T-helper 2 cell treated with Interferon-gamma antibody and Interleukin-4, amounts not matched to agents 5 μg/mL and 100 μg/mL, for 36 hours (primary cell): ENCODE measurements around the gene DGKZ.

Source experiments
- DNase-seq: peaks from one replicate; pipeline ENCODE4 v3.0.0; 2021; ENCODE audit warnings: low spot score
- H3K27ac Mint-ChIP-seq: one replicate; pipeline ENCODE4 v1.8.0; 2021; ENCODE audit warnings: mild to moderate bottlenecking, mixed read lengths
- H3K27me3 Mint-ChIP-seq: one replicate; pipeline ENCODE4 v1.8.0; 2021; ENCODE audit warnings: low read depth, mixed read lengths
- H3K36me3 Mint-ChIP-seq: one replicate; pipeline ENCODE4 v1.8.0; 2021; ENCODE audit warnings: low read depth, mixed read lengths
- H3K4me1 Mint-ChIP-seq: one replicate; pipeline ENCODE4 v1.8.0; 2021; ENCODE audit warnings: low read depth, mixed read lengths
- H3K4me3 Mint-ChIP-seq: one replicate; pipeline ENCODE4 v1.8.0; 2022; ENCODE audit warnings: mild to moderate bottlenecking, moderate library complexity, mixed read lengths
- H3K9me3 Mint-ChIP-seq: one replicate; pipeline ENCODE4 v1.8.0; 2021; ENCODE audit warnings: mixed read lengths

The DGKZ gene

GRCh38 chr11:46332568-46333393 is 14.5 kb upstream of the DGKZ start:
- no peak for DNase-seq
- Mint-ChIP-seq H3K27ac (no peak overlapping the region), H3K9me3 (no peaks in the 10 kb centered on the region), H3K27me3 (peaks cover 57% of the 10 kb centered on the region), H3K36me3 (peaks cover 3% of the 10 kb centered on the region), H3K4me1 (peaks cover 41% of the 10 kb centered on the region), H3K4me3 (no peak overlapping the region)

GRCh38 chr11:46333394-46333947 is 13.8 kb upstream of the DGKZ start:
- peak overlapping the region; percentile 68 for H3K4me3 Mint-ChIP-seq
- peaks cover 3% of the 10 kb centered on the region for H3K36me3 Mint-ChIP-seq
- peaks cover 44% of the 10 kb centered on the region for H3K4me1 Mint-ChIP-seq
- H3K27me3 Mint-ChIP-seq = peaks cover 53% of the 10 kb centered on the region
- H3K9me3 Mint-ChIP-seq = no peaks in the 10 kb centered on the region
- H3K27ac Mint-ChIP-seq = no peak overlapping the region
- no peak for DNase-seq

- peaks cover 47% of the 10 kb centered on the region for H3K4me1 Mint-ChIP-seq
- no peak overlapping the region for H3K4me3 Mint-ChIP-seq
- no peaks in the 10 kb centered on the region for H3K9me3 Mint-ChIP-seq
- no peak overlapping the region for H3K27ac Mint-ChIP-seq
- no peak for DNase-seq
- peaks cover 3% of the 10 kb centered on the region for H3K36me3 Mint-ChIP-seq
- H3K27me3 Mint-ChIP-seq = peaks cover 52% of the 10 kb centered on the region
These were observed 13.1 kb upstream of the DGKZ start for GRCh38 chr11:46334211-46334610.

GRCh38 chr11:46335271-46335670 is 12.0 kb upstream of the DGKZ start:
- Mint-ChIP-seq H3K36me3 (peaks cover 3% of the 10 kb centered on the region), H3K4me3 (no peak overlapping the region), H3K4me1 (peaks cover 38% of the 10 kb centered on the region), H3K9me3 (no peaks in the 10 kb centered on the region), H3K27me3 (peaks cover 42% of the 10 kb centered on the region), H3K27ac (no peak overlapping the region)
- DNase-seq = no peak

- Mint-ChIP-seq H3K4me3 (no peak overlapping the region), H3K27ac (no peak overlapping the region), H3K4me1 (peaks cover 31% of the 10 kb centered on the region), H3K9me3 (no peaks in the 10 kb centered on the region), H3K27me3 (peaks cover 34% of the 10 kb centered on the region), H3K36me3 (peaks cover 3% of the 10 kb centered on the region)
- DNase-seq = no peak
These were observed 11.2 kb upstream of the DGKZ start for GRCh38 chr11:46335890-46336562.

GRCh38 chr11:46336563-46337180 is 10.6 kb upstream of the DGKZ start:
- H3K4me3 Mint-ChIP-seq = peak overlapping the region; percentile 12
- no peak overlapping the region for H3K27ac Mint-ChIP-seq
- H3K36me3 Mint-ChIP-seq = peaks cover under 1% of the 10 kb centered on the region
- H3K27me3 Mint-ChIP-seq = peaks cover 28% of the 10 kb centered on the region
- H3K9me3 Mint-ChIP-seq = no peaks in the 10 kb centered on the region
- no peak for DNase-seq
- H3K4me1 Mint-ChIP-seq = peaks cover 31% of the 10 kb centered on the region

- H3K36me3 Mint-ChIP-seq = no peaks in the 10 kb centered on the region
- DNase-seq = no peak
- peaks cover 36% of the 10 kb centered on the region for H3K4me1 Mint-ChIP-seq
- no peak overlapping the region for H3K27ac Mint-ChIP-seq
- no peaks in the 10 kb centered on the region for H3K9me3 Mint-ChIP-seq
- H3K4me3 Mint-ChIP-seq = no peak overlapping the region
- H3K27me3 Mint-ChIP-seq = peaks cover 19% of the 10 kb centered on the region
These were observed 9.5 kb upstream of the DGKZ start for GRCh38 chr11:46337626-46338345.

GRCh38 chr11:46338636-46338987 is 8.7 kb upstream of the DGKZ start:
- H3K9me3 Mint-ChIP-seq = no peaks in the 10 kb centered on the region
- H3K36me3 Mint-ChIP-seq = no peaks in the 10 kb centered on the region
- peak overlapping the region; percentile 14 for H3K4me3 Mint-ChIP-seq
- no peak overlapping the region for H3K27ac Mint-ChIP-seq
- H3K27me3 Mint-ChIP-seq = peaks cover 18% of the 10 kb centered on the region
- H3K4me1 Mint-ChIP-seq = peaks cover 38% of the 10 kb centered on the region
- DNase-seq = no peak

GRCh38 chr11:46338988-46339666 is 8.1 kb upstream of the DGKZ start:
- peaks cover 39% of the 10 kb centered on the region for H3K4me1 Mint-ChIP-seq
- H3K4me3 Mint-ChIP-seq = no peak overlapping the region
- no peaks in the 10 kb centered on the region for H3K9me3 Mint-ChIP-seq
- DNase-seq = no peak
- H3K36me3 Mint-ChIP-seq = no peaks in the 10 kb centered on the region
- H3K27ac Mint-ChIP-seq = no peak overlapping the region
- H3K27me3 Mint-ChIP-seq = peaks cover 17% of the 10 kb centered on the region

GRCh38 chr11:46339816-46340215 is 7.4 kb upstream of the DGKZ start:
- H3K4me3 Mint-ChIP-seq = no peak overlapping the region
- DNase-seq = no peak
- no peaks in the 10 kb centered on the region for H3K36me3 Mint-ChIP-seq
- peaks cover 11% of the 10 kb centered on the region for H3K27me3 Mint-ChIP-seq
- no peaks in the 10 kb centered on the region for H3K9me3 Mint-ChIP-seq
- H3K27ac Mint-ChIP-seq = no peak overlapping the region
- peaks cover 45% of the 10 kb centered on the region for H3K4me1 Mint-ChIP-seq

- peaks cover 58% of the 10 kb centered on the region for H3K4me1 Mint-ChIP-seq
These were observed 5.8 kb upstream of the DGKZ start for GRCh38 chr11:46341454-46341853.

GRCh38 chr11:46342239-46342638 is 5.0 kb upstream of the DGKZ start:
- no peak for DNase-seq
- no peaks in the 10 kb centered on the region for H3K9me3 Mint-ChIP-seq
- H3K27me3 Mint-ChIP-seq = peaks cover 6% of the 10 kb centered on the region
- H3K36me3 Mint-ChIP-seq = peaks cover 2% of the 10 kb centered on the region
- H3K4me1 Mint-ChIP-seq = peaks cover 59% of the 10 kb centered on the region
- H3K27ac Mint-ChIP-seq = no peak overlapping the region
- peak overlapping the region; percentile 30 for H3K4me3 Mint-ChIP-seq

More at GRCh38 chr11:46341454-46341853, 5.8 kb upstream of the DGKZ start:
- Mint-ChIP-seq H3K27ac (peak overlapping the region; percentile 32), H3K4me3 (no peak overlapping the region), H3K36me3 (peaks cover 2% of the 10 kb centered on the region), H3K27me3 (peaks cover 6% of the 10 kb centered on the region), H3K9me3 (no peaks in the 10 kb centered on the region)
- no peak for DNase-seq

- H3K27me3 Mint-ChIP-seq = peaks cover 6% of the 10 kb centered on the region
- DNase-seq = no peak
- H3K27ac Mint-ChIP-seq = no peak overlapping the region
- peaks cover 53% of the 10 kb centered on the region for H3K4me1 Mint-ChIP-seq
- no peaks in the 10 kb centered on the region for H3K9me3 Mint-ChIP-seq
- no peak overlapping the region for H3K4me3 Mint-ChIP-seq
- peaks cover 6% of the 10 kb centered on the region for H3K36me3 Mint-ChIP-seq
These were observed 3.7 kb upstream of the DGKZ start for GRCh38 chr11:46343520-46343919.
